Measurements from ENCODE around the gene DDHD1.

DDHD1 gene

DNA sequence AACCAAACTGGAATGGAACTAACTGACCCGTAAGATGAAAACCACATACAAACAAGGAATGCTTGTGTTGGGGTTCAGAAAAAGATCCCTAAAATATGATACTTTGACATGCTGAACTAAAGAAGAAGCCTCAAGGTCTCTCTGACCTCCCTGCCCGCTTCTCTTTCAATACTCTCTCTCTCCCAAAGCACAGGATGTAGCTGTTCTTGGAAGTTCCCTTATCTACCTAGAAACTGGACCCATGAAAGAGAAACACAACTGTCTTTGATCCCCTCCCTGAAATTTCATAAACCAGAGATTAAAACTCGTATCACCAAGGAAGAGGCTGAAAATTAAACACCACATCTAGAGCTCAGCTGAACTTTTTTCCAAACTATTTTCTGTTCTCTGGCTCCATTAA lies 125.6 kb downstream of the DDHD1 start:
- no peak for DNase-seq

DNA sequence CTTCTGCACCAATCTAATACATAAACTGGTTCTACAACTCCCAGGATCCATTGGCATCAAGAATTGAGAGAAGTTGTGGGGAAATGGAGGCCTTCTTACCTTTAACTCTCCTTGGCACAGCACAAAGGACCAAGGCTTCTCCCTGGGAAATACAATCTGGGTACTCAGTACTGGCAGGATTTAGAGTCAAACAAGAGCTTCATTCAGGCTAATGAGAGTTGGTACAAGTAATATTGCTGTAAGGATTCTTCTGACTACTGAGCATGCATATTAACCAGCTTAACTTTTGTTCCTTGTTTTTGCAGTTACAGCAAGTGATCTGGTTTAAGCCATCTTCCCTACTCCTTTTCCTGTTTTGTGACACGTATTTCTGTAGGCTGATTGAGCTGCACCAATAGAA lies 126.1 kb downstream of the DDHD1 start:
- no peak for DNase-seq

DNA sequence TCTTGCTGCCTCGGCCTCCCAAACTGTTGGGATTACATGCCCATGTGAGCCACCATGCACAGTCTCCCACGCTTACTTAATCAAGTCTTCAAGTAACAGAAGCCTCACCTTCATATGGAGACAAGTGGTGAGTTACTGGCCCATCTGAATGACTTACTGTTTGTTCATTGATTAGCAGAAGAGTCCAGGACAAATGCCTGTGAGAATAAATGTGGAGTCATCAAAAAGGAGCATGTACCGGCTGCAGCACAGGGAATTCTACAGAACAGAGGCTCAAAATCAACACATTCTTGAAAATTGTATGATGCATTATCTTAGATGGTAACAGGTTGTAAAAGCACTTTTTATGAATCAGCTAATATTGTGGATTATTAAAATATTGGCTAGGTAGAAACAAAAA lies 129.8 kb downstream of the DDHD1 start:
- no peak for DNase-seq

DNA sequence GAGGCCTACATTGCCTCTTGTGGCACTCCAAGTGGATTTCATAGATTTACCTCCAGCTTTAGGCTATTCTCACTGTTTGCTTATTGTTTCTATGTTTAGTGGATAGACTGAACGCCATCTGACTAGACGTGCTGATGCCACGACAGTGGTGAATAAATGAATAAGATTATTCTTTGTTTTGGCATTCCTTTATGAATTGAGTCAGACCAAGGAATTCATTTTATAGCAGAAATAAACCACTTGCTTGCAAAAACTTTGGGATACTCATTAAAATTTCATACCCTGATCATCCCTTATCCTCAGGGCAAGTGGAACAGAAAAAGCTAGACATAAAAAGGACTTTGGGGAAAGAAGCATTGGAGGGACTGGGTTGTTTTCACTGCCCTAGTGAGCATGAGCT lies 130.5 kb downstream of the DDHD1 start:
- DNase-seq = peak; percentile 53

DNA sequence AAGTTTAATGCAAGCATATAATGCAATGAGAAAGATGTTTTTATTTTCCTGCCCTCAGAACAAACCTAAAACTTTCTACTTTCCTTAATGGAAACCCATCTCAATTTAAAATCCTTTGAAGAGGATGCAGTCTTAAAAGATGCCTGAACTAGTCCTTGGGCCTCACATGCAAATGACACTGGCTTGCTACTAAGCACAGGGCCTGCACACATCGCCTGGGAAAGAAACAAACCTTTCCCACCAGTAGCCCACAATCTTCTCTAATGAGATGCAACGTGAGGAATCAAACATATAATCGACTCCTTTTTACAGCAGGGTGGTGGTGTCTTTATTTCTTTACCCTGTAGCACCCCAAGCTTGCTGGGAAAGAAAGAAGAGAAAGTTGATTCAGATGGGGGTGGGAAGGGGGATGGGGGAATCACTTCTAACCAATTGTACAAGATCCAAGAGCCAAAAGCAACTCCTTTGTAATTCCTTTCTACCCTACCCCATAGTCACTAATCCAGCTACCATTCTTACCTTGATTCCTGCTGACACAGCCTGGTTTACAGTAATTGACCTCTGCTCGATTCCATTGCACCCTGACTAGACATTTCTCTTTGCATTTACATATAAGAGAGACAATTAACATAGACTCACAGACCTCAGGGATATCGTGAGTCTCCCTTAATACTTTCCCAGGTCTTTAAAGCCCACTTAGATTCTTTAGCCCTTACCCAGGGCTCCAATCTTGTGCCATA lies 132.8 kb downstream of the DDHD1 start:
- no peak for DNase-seq

DNA sequence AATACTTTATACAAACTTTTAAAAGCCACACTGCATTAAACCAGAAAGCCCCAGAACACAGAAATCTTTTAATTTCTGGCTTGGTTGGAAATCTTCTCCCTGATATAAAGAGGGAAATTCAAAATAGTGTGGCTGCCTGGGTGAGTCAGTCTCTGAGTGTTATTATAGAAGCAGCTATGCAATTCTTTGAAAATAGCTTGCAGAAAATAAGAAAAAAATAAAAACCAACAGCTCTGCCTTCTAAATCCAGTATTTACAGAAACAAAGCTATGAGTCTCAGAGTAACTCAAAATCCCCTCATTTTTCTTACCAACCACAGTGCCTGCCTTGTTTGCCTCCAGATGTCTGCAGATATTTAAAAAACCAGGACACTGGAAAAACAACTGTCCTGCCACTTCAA lies 133.7 kb downstream of the DDHD1 start:
- DNase-seq = peak; percentile 14

DNA sequence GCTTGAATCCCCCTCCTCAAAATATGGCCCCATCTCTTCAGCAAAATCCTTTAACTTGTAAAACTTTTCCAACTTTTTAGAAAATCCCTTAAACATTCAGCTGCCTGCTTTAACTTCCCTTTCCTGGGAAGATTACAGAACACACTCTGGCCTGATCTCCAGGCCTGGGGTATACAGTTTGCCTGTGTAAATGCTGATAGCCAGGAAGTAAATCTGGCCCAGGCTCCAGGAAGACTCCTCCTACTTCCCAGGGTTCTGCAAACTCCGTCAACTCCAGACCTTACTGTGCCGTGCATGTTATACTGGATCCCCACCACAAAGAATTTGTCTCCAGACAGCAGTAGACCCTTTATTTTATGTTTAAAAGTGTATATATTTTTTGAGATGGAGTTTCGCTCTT lies 135.3 kb downstream of the DDHD1 start:
- no peak for DNase-seq

DNA sequence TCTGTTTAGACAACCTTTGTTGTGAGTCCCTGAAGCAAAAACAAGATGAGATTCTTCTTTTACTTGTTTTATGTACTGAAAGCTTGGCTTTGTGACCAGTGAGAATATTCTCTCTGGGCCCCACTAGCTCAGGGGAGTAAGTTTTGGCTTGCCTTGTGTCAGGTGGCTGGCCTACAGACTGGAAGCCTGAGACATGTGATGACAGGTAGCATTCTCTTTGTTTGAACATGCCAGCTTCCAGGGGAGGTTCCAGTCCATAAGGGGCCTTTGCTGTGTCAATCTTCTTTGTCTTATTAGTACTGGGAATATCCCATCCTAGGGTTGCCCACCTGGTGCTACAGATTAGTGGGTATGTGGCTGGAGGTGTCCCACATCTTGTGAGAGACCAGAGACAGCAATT lies 136.2 kb downstream of the DDHD1 start:
- DNase-seq = no peak

DNA sequence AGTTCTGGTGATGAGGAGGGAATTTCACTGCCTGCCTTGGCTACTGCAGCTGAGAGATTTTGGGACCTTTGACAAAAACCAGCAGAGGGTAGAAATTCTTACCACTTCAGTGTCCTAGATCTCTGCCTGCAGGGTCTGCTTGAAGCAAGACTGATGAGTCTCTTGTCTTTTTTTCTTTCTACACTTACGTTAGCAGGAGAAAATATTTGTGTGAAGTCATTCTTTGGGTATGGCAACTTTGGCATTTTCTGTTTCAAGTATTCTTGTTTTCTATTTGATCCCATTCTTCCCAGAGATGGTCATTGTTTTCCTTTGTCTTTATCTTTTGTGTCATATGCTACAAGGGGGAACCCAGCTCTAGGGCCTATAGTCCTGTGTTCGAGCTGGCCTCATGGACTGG lies 136.6 kb downstream of the DDHD1 start:
- DNase-seq = peak; percentile 3

DNA sequence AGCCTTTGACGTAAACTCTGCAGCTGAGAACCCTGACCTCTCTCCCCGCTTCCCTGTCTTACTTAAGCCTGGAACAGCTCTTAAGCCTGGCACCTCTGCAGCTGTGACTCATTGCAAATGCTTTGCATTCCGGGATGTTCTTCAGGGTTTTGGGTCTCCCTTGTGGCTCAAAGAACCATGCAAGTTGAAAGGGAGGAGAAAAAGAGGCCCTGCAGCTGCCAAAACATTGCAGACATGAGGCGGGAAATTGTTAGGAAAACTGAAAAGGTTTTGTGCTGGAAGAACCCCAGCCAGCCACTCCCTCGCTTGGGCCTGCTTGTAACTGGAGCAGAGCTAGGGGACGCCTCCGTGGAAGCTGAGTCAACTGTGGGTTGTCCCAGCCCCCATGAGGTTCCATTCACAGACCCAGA lies 142.1 kb downstream of the DDHD1 start:
- peak; percentile 98 for DNase-seq

DNA sequence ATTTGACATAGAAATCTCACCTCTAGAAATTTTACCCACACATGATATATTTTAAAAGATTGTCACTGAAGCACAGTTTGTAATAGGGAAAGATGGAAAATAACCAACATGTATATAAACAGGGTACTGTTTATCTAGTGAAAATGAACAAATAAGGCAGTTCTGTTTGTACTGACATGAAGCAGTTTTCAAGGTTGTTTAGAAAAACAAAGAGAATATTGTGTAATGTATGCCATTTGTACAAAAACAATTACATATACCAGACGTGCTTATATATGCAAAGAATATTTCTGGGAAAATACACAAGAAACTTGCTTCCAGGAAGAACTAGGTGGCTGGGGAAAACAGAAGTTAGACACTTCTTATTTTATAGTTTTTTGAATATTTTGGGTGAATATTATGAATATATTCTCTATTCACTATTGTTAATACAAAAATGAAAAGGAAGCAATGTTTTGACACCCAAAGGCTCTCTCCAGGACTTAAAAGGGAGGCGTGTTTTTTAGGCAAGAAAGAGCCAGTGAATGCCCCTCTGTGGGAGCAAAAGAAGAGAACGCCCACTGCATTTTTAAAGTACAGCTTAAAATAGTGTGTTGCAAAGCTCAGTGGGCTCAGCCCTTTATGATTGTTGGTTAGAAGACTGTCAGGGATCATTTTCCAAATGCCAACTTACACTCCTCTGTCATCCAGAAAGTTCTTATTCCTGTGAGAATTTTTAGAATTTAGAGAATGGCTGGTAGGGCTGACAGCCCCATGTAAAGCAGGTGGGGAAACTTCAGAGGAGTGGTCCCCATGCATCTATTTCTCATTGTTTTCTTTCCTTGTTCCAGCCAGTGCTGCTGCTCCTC lies 142.7 kb downstream of the DDHD1 start:
- DNase-seq = no peak

DNA sequence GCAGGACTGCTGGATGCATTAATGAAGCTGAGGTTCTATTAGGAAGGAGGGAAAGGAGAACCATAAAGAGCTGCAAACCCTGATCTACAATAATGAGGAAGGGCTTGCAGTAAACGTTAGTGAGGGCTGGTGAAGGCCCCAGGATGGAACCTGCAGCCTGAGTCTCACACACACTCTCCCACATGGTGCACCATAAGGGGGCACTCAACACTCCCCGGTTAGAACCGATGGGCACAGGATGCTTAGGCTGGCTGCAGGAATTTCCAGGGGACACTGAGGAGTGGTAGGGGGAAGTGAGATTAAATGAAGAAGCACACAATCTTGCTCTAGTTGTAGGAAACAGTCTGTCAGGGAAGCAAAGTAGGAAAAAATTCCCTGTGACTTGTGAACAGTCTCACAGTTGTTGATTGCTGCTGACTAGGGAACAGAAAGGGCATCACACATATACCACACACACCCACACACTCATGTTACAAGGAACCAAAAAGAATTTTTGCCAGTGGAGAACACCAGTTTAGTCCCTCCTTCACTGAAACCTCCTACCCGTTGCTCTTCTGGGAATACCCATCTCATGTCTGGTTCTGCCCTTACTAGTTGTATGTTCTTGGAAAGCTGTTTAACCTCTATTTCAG lies 146.1 kb downstream of the DDHD1 start:
- no peak for DNase-seq

DNA sequence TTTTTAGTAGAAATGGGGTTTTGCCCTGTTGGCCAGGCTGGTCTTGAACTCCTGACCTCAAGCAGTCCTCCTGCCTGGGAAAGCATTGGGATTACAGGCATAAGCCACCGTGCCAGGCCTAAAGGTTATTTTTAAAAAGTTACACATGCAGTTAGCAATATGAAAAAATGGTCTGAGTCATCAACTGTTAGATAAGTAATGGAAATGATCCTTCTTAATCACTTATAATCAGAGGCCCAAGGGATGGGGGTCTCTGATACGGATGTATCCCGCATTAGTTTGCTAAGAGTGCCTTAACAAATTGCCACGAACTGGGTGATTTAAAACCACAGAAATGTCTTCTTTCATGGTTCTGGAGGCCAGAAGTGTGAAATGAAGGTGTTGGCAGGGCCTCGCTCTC lies 148.1 kb downstream of the DDHD1 start:
- DNase-seq = peak; percentile 7

DNA sequence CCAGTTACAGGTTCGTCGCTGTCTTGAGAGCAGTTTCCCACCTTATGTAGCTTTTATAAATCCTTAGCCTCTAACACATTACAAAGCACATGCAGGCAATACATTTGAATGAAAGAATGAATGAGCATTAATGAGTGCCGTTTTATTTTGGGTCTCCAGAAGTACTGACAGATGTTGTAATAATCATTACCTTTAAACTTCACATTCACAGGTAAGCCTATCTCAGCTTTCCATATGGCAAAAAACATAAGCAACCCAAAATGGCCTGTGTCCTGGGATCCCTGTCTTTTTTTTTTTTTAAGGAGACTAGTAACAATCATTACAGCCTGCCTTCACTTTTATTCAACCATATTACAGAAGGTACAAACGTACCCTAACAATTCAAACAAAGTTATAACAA lies 149.3 kb downstream of the DDHD1 start:
- DNase-seq = no peak

DNA sequence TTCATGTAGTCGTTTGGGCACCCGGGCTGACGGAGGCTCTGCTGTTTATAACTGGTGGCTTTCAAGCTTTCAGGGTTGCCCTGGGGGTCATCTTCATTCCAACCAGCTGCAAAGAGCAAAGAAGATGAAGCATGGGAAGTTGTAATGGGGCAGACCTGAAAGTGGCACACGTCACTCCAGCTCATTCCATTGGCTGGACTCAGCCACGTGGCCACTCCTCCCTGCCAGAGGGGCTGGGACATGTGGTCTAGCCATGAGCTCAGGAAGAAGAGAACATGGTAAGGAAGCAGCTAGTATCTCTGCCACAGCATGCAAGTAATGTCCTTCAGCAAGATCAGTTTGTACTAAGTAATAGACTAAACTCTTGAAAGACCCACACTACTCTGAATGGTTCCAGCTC lies 150.5 kb downstream of the DDHD1 start:
- DNase-seq = peak; percentile 10

DNA sequence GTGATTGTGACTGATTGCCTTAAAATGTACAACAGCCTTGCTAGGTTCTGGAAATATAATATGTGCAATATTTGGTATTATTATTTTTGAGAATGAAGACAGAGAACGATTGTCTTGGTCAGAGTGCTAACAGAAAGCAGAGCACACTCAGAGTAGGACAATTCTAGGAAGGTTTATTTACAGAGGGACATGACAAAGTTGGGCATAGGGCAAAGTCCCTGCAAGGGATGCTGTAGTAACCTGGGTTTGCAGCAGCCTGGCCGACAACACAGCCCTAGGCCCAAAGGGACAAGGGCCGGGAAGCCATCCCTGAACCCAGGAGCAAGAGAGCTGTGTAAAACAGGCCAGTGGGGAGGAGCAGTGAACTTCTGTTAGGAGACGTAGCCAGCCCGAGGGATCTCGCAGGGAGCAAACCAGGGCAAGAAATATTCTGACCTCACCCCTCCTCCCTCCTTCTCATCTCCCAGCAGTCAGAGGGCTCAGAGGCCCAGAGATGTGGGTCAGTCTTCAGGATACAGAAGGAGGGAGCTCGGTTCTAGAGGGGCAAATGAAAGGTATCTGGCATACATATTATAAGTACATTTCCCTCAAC lies 151.2 kb downstream of the DDHD1 start:
- DNase-seq = no peak

DNA sequence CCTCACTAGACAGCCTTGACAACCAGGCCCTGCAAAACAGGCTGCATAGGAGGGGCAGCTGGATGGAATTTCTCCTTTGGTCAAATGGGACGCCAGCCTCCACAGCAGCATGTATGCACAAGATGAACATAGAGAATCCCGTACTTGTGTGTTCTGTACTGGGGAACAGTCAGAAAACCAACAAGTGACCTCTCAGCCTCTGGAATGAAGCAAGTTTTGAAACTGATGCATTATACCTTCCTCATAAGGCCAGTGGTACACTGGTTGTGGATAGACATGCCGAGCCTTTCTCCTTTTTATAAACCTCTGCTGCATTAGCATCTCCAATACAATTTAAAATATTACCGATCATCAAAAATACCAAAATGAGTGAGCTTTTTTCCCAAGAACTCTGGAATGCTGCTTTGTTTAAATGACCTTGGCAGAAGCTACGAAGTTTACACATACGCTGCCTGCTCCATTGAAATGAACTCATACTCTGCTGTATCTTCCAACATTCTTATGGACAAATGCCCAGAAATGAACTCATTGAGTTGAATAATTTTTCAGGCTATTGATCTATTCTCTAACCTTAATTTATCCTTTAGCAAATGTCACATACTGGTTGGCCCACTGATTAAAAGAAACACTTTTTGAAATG lies 154.6 kb downstream of the DDHD1 start:
- peak; percentile 82 for DNase-seq

DNA sequence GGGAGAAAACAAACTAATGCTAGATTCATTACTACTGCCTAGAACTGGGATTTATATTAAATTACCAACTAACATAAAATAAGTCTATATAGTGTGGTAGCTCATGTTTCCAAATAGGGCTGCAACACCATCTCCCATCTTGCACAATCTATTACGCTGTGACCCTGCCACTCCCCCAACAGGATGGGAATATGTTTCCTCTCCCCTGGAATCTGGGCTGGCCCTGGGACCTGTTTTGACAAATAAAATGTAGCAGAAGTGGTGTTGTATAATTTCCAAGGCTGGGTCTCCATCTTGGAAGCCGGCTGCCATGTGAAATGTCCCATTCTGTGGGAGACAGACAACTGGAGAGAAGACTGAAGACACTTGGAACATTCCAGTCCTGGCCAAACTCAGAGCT lies 156.6 kb downstream of the DDHD1 start:
- DNase-seq = no peak

DNA sequence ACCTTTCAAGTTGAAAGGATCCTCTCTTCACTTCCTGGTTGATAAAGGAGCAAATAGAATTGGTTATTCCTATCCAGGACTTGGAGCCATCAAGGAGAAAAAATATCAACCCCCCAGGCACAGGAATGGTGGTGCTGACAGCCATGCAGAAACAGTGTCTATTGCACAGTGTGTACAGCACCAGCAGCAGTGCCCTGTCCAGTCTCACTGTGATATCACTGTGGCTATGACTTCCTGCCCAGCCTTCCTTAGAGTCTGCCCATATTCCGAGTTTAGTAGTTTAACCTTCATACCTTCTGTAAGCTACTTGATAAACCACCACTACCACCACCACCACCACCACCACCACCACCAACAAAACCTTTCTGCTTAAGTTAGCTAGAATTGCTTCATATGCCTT lies 157.1 kb downstream of the DDHD1 start:
- no peak for DNase-seq

DNA sequence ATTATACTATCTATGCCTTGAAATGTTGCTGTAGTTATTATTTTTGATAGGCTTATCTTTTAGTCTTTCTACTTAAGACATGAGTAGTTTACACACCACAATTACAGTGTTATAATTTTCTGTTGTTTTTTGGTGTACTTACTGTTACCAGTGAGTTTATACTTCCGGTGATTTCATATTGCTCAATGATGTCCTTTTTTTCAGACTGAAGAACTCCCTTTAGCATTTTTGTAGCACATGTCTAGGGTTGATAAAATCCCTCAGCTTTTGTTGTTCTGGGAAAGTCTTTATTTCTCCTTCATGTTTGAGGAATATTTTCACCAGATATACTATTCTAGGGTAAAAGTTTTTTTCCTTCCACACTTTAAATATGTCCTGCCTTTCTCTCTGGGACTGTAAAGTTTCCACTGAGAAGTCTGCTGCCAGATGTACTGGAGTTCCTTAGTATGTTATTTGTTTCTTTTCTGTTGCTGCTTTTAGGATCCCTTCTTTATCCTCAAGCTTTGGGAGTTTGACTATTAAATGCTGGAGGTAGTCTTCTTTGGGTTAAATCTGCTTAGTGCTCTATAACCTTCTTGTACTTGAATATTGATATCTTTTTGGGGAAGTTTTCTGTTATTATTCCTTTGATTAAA lies 160.8 kb downstream of the DDHD1 start:
- DNase-seq = no peak

DNA sequence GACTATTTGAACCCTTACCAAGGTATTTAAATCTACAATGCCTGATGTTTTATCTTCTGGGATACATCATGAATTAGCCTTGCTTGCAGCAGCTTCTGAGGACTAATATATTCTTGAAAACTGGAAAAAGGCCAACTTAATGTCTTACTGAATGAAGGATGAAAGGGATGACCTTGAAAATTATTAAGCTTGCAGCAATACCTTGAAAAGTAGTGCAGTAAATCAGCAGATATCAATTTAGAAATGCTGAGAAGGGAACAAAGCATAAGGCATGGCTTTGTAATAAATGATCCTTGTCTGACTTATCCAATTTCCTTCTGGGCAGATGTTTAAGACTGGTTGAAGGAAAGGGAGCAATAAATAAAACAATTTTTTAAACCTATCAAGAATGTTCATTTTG lies 165.0 kb downstream of the DDHD1 start:
- no peak for DNase-seq

DNA sequence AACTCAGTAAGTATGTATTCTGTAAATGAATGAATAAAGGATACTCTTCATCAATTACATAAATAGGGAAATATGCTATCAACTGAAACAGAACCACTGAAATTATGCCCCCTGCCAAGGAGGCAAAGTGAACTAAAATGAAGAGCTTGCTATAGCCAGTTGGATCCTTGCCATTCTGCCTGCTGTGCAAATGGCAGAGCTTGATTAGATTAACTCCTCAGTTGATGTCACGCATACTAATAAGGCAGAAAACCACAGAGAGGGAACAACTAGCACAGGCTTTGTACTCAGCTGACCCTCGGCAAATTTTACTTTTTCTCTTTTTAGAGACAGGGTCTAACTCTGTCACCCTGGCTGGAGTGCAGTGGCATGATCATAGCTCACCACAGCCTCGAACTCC lies 165.6 kb downstream of the DDHD1 start:
- no peak for DNase-seq

DNA sequence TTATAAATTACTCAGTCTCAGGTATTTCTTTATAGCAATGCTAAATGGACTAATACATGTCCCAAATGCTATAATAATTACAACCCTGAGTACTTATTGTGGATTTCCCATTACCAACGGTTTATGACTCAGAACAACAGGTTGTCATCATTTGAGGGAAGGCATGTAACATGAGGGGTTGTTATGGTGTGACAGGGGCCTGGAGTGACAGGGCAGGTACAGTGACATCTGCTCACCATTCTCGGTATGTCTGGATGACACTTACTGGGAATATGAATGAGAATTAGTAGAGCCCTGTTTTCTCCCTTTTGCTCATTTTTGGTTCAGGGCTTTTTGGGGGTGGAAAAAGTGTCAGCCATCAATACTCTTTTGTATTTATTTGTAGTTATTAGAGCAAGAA lies 166.1 kb downstream of the DDHD1 start:
- no peak for DNase-seq
